Measurements from ENCODE around the gene HPGDS.
"Not testable (repeated sequence)": the region's sequence is repeated elsewhere in the genome, so short reads cannot be mapped to it uniquely, and the experiment has no call there.

The HPGDS gene

GRCh38 chr4:94333866-94334265 lies 8.8 kb downstream of the HPGDS start:
- DNase-seq (ENCODE audit: low read depth) = no peak
- no peak for TF ChIP-seq CTCF (IDR thresholded peaks at IDR 0.05; ENCODE audit: low read length, missing control alignments)
- no peak overlapping the region for H3K4me3 ChIP-seq (replicated peaks; ENCODE audit: low read depth, low read length)

GRCh38 chr4:94332983-94333590 lies 9.5 kb downstream of the HPGDS start:
- no peak overlapping the region for H3K4me3 ChIP-seq (replicated peaks; ENCODE audit: low read depth, low read length)
- TF ChIP-seq CTCF (IDR thresholded peaks at IDR 0.05; ENCODE audit: low read length, missing control alignments) = peak; percentile 40
- peak; percentile 43 for DNase-seq (ENCODE audit: low read depth)

- no peak overlapping the region for H3K4me3 ChIP-seq (replicated peaks; ENCODE audit: low read depth, low read length)
- DNase-seq (ENCODE audit: low read depth) = no peak
- TF ChIP-seq CTCF (IDR thresholded peaks at IDR 0.05; ENCODE audit: low read length, missing control alignments) = no peak
Observed at GRCh38 chr4:94329933-94330332, 12.7 kb downstream of the HPGDS start.

- H3K4me3 ChIP-seq (replicated peaks; ENCODE audit: low read depth, low read length) = no peak overlapping the region
- TF ChIP-seq CTCF (IDR thresholded peaks at IDR 0.05; ENCODE audit: low read length, missing control alignments) = no peak
- DNase-seq (ENCODE audit: low read depth) = no peak
Observed at GRCh38 chr4:94325835-94326234, 16.8 kb downstream of the HPGDS start.

- not testable (repeated sequence) for H3K4me3 ChIP-seq (replicated peaks; ENCODE audit: low read depth, low read length); DNase-seq (ENCODE audit: low read depth)
Observed at GRCh38 chr4:94319927-94320326, 22.7 kb downstream of the HPGDS start.

- DNase-seq (ENCODE audit: low read depth) = peak; percentile 13
- no peak for TF ChIP-seq CTCF (IDR thresholded peaks at IDR 0.05; ENCODE audit: low read length, missing control alignments)
- H3K4me3 ChIP-seq (replicated peaks; ENCODE audit: low read depth, low read length) = no peak overlapping the region
Observed at GRCh38 chr4:94307231-94307871, 35.3 kb downstream of the HPGDS start.

GRCh38 chr4:94306713-94307112 lies 35.9 kb downstream of the HPGDS start:
- no peak for TF ChIP-seq CTCF (IDR thresholded peaks at IDR 0.05; ENCODE audit: low read length, missing control alignments)
- H3K4me3 ChIP-seq (replicated peaks; ENCODE audit: low read depth, low read length) = no peak overlapping the region
- peak; percentile 89 for DNase-seq (ENCODE audit: low read depth)

Data from fibroblast of pulmonary artery (primary cell).